ENCODE data around the gene VWA3A.
"Not testable (repeated sequence)": the region's sequence is repeated elsewhere in the genome, so short reads cannot be mapped to it uniquely, and the experiment has no call there.

VWA3A gene

GRCh38 chr16:22081050-22081449 is 11.3 kb upstream of the VWA3A start:
- no peak for DNase-seq (ENCODE audit: low read depth in 2 of 2, low spot score in 1 of 2)

- no peak for DNase-seq (ENCODE audit: low read depth in 2 of 2, low spot score in 1 of 2)
Measured at GRCh38 chr16:22086440-22086839, 5.9 kb upstream of the VWA3A start.

GRCh38 chr16:22088642-22089041 is 3.7 kb upstream of the VWA3A start:
- DNase-seq (ENCODE audit: low read depth in 2 of 2, low spot score in 1 of 2): no peak

- DNase-seq (ENCODE audit: low read depth in 2 of 2, low spot score in 1 of 2): no peak
Measured at GRCh38 chr16:22089910-22090309, 2.4 kb upstream of the VWA3A start.

- no peak for DNase-seq (ENCODE audit: low read depth in 2 of 2, low spot score in 1 of 2)
Measured at GRCh38 chr16:22091721-22092120, 620 bp upstream of the VWA3A start.

GRCh38 chr16:22093331-22093730 is 990 bp downstream of the VWA3A start:
- DNase-seq (ENCODE audit: low read depth in 2 of 2, low spot score in 1 of 2): no peak

GRCh38 chr16:22093996-22094395 is 1.7 kb downstream of the VWA3A start:
- DNase-seq (ENCODE audit: low read depth in 2 of 2, low spot score in 1 of 2): no peak

- no peak for DNase-seq (ENCODE audit: low read depth in 2 of 2, low spot score in 1 of 2)
Measured at GRCh38 chr16:22098405-22099255, 6.3 kb downstream of the VWA3A start.

GRCh38 chr16:22099256-22099975 is 7.1 kb downstream of the VWA3A start:
- no peak for DNase-seq (ENCODE audit: low read depth in 2 of 2, low spot score in 1 of 2)

GRCh38 chr16:22103441-22103840 is 11.1 kb downstream of the VWA3A start:
- DNase-seq (ENCODE audit: low read depth in 2 of 2, low spot score in 1 of 2): no peak

GRCh38 chr16:22109258-22109898 is 17.0 kb downstream of the VWA3A start:
- no peak for DNase-seq (ENCODE audit: low read depth in 2 of 2, low spot score in 1 of 2)

- not testable (repeated sequence) for DNase-seq (ENCODE audit: low read depth in 2 of 2, low spot score in 1 of 2)
Measured at GRCh38 chr16:22111629-22112028, 19.3 kb downstream of the VWA3A start.

GRCh38 chr16:22116095-22116700 is 23.9 kb downstream of the VWA3A start:
- no peak for DNase-seq (ENCODE audit: low read depth in 2 of 2, low spot score in 1 of 2)

GRCh38 chr16:22117609-22118008 is 25.3 kb downstream of the VWA3A start:
- DNase-seq (ENCODE audit: low read depth in 2 of 2, low spot score in 1 of 2): no peak

GRCh38 chr16:22120440-22120839 is 28.1 kb downstream of the VWA3A start:
- no peak for DNase-seq (ENCODE audit: low read depth in 2 of 2, low spot score in 1 of 2)

- DNase-seq (ENCODE audit: low read depth in 2 of 2, low spot score in 1 of 2): no peak
Measured at GRCh38 chr16:22122239-22122638, 29.9 kb downstream of the VWA3A start.

GRCh38 chr16:22123146-22123545 is 30.8 kb downstream of the VWA3A start:
- no peak for DNase-seq (ENCODE audit: low read depth in 2 of 2, low spot score in 1 of 2)

- no peak for DNase-seq (ENCODE audit: low read depth in 2 of 2, low spot score in 1 of 2)
Measured at GRCh38 chr16:22123759-22124490, 31.6 kb downstream of the VWA3A start.

- DNase-seq (ENCODE audit: low read depth in 2 of 2, low spot score in 1 of 2): no peak
Measured at GRCh38 chr16:22124583-22125284, 32.4 kb downstream of the VWA3A start.

GRCh38 chr16:22126037-22126558 is 33.8 kb downstream of the VWA3A start:
- DNase-seq (ENCODE audit: low read depth in 2 of 2, low spot score in 1 of 2): no peak

Data from stimulated activated CD8-positive, alpha-beta memory T cell treated with anti-CD3 and anti-CD28 coated beads, Interleukin-4, amount 100 ng/mL, for 4 hours (primary cell).